Measurements from ENCODE around the gene ALAS1.

DNA sequence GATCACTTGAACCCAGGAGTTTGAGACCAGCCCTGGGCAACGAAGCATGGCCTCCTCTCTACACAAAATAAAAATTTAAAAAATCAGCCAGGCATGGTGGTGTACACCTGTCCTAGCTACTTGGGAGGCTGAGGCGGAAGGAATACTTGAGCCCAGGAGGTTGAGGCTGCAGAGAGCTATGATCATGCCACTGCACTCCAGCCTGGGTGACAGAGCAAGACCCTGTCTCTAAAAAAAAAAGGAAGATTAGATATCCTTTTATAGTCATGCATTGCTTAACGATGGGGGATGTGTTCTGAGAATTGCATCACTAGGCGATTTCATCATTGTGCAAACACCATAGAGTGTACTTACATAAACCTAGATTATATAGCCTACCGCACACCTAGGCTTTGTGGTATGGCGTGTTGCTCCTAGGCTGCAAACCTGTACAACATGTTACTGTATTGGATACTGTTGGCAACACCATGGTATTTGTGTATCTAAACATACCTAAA lies 12.6 kb downstream of the ALAS1 start:
- TF ChIP-seq POLR2AphosphoS5 (IDR thresholded peaks at IDR 0.05; ENCODE audit: low read depth, low read length) = no peak
- TF ChIP-seq POLR2A (IDR thresholded peaks at IDR 0.05; ENCODE audit: low read depth, low read length) = no peak
